GM23248 (cell line): Measurements from ENCODE around the gene VIPR2.

Experiments used
- EZH2 ChIP-seq: fragments of 200-600 bp; sonication (generic); IDR thresholded peaks from 2 replicates; pipeline ENCODE4 v1.6.1; 2018; ENCODE audit warnings: antibody characterized with exemption, mild to moderate bottlenecking; ENCODE audit not compliant: insufficient read depth, poor library complexity, severe bottlenecking
- EZH2phosphoT487 ChIP-seq: fragments of 200-600 bp; sonication (generic); IDR thresholded peaks from 2 replicates; pipeline ENCODE4 v1.6.1; 2018; ENCODE audit warnings: antibody characterized with exemption, moderate library complexity, mild to moderate bottlenecking, low read depth; ENCODE audit not compliant: insufficient read depth

GRCh38 chr7:159059629-159060028 lies 85.0 kb downstream of the VIPR2 start:
- TF ChIP-seq EZH2phosphoT487 (no peak), EZH2 (no peak)
